Peyer's patch (tissue), 4 donors: Measurements from ENCODE around the gene CYP11A1.

ENCODE experiments used
- CTCF ChIP-seq, 6 experiments: fragments of 450-650 bp in 4 of 6; fragments of 200-600 bp in 2 of 6; sonication (generic) in 1 of 6; IDR thresholded peaks; one replicate each; pipeline ENCODE4 v1.5.1; 2017 to 2019; ENCODE audit warnings: antibody characterized with exemption in 6 of 6, mild to moderate bottlenecking in 3 of 6, moderate library complexity in 1 of 6
- POLR2A ChIP-seq, 2 donors: fragments of 450-650 bp; IDR thresholded peaks; one replicate each; pipeline ENCODE4 v1.5.1; 2017; ENCODE audit warnings: antibody characterized with exemption in 2 of 2, mild to moderate bottlenecking in 2 of 2, moderate library complexity in 2 of 2

- TF ChIP-seq CTCF (IDR thresholded peaks at IDR 0.05) (no peak), POLR2A (IDR thresholded peaks at IDR 0.05) (no peak)
Observed at GRCh38 chr15:74303741-74304309, 63.6 kb downstream of the CYP11A1 start.
